ENCODE data around the gene ZNF655.

DNA sequence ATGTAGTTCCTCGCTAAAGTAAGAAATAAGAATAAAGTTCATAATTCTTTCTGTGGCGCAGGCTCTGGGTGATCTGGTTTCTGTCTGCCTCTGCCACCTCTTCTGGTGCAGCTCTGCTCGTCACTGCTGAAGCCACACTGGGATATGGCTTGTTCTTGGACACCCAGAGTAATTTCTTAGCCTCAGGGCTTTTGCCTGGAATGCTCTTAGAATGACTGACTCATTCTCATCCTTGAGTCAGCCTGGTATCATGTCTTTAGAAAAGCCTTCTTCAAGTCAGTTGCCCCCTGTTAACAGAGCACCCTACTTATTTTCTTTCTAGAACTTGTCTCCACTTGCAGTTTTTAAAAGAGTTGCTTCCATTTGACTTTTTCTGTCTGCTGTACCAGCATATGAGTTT is 60.3 kb downstream of the ZNF655 start:
- TF ChIP-seq, protein P1, sequence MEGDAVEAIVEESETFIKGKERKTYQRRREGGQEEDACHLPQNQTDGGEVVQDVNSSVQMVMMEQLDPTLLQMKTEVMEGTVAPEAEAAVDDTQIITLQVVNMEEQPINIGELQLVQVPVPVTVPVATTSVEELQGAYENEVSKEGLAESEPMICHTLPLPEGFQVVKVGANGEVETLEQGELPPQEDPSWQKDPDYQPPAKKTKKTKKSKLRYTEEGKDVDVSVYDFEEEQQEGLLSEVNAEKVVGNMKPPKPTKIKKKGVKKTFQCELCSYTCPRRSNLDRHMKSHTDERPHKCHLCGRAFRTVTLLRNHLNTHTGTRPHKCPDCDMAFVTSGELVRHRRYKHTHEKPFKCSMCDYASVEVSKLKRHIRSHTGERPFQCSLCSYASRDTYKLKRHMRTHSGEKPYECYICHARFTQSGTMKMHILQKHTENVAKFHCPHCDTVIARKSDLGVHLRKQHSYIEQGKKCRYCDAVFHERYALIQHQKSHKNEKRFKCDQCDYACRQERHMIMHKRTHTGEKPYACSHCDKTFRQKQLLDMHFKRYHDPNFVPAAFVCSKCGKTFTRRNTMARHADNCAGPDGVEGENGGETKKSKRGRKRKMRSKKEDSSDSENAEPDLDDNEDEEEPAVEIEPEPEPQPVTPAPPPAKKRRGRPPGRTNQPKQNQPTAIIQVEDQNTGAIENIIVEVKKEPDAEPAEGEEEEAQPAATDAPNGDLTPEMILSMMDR (IDR thresholded peaks at IDR 0.05; ENCODE audit: low read length): no peak
- TF ChIP-seq EZH2phosphoT487 (IDR thresholded peaks at IDR 0.05; ENCODE audit: low read length): no peak

Data from MM.1S (cell line).